Measurements from ENCODE around the gene GSTCD. TPM values are rescaled to one million over a fixed set of nuclear protein-coding genes. Genes with fewer than 3 reads are reported as not detected.

Gene GSTCD
- total RNA-seq, 2 donors from 2014 or later, result 24.7 to 30.6 TPM

- no peak overlapping the region for H3K4me3 ChIP-seq (ENCODE audit: low read length)
- Mint-ChIP-seq H3K36me3 (ENCODE audit: low read depth) (peaks cover 4% of the 10 kb centered on the region), H3K4me1 (no peaks in the 10 kb centered on the region), H3K9me3 (no peaks in the 10 kb centered on the region), H3K4me3 (no peak overlapping the region), H3K27me3 (ENCODE audit: insufficient read depth) (no peaks in the 10 kb centered on the region), H3K27ac (no peak overlapping the region)
- WGBS, 2 experiments (ENCODE audit: insufficient coverage in 1 of 2, insufficient read length in 1 of 2), result 88 to 100% methylated on average over 1 to 2 of the region's 3 CpGs
- H3K27ac ChIP-seq (ENCODE audit: low read depth, low read length), result no peak overlapping the region
- no peaks in the 10 kb centered on the region for H3K36me3 ChIP-seq (ENCODE audit: control insufficient read depth, insufficient read depth, low read length)
- H3K27me3 ChIP-seq (ENCODE audit: control insufficient read depth, insufficient read depth, low read length, poor library complexity, severe bottlenecking), result no peaks in the 10 kb centered on the region
- H3K9me3 ChIP-seq (ENCODE audit: control insufficient read depth, low read length), result no peaks in the 10 kb centered on the region
- no peaks in the 10 kb centered on the region for H3K4me1 ChIP-seq (ENCODE audit: control insufficient read depth, insufficient read depth, low read length)
- no peak for TF ChIP-seq CTCF (conservative IDR thresholded peaks at IDR 0.05)
- no peak overlapping the region for H3K9ac ChIP-seq (ENCODE audit: extremely low read depth, low read length, poor library complexity, severe bottlenecking)
- DNase-seq, result no peak
Measured at GRCh38 chr4:105786748-105787147, 78.2 kb downstream of the GSTCD start.

GRCh38 chr4:105797225-105797624 lies 88.6 kb downstream of the GSTCD start:
- H3K27ac ChIP-seq (ENCODE audit: low read depth, low read length), result no peak overlapping the region
- no peaks in the 10 kb centered on the region for H3K36me3 ChIP-seq (ENCODE audit: control insufficient read depth, insufficient read depth, low read length)
- no peaks in the 10 kb centered on the region for H3K4me1 Mint-ChIP-seq
- no peaks in the 10 kb centered on the region for H3K9me3 Mint-ChIP-seq
- no peaks in the 10 kb centered on the region for H3K9me3 ChIP-seq (ENCODE audit: control insufficient read depth, low read length)
- no peak overlapping the region for H3K4me3 Mint-ChIP-seq
- TF ChIP-seq CTCF (conservative IDR thresholded peaks at IDR 0.05), result no peak
- peaks cover 11% of the 10 kb centered on the region for H3K36me3 Mint-ChIP-seq (ENCODE audit: low read depth)
- 100% methylated on average over 1 of the region's 1 CpG; no CpG with 5 or more reads in 1 of the 2 experiments for WGBS, 2 experiments (ENCODE audit: insufficient coverage in 1 of 2, insufficient read length in 1 of 2)
- H3K4me1 ChIP-seq (ENCODE audit: control insufficient read depth, insufficient read depth, low read length), result no peaks in the 10 kb centered on the region
- no peak overlapping the region for H3K9ac ChIP-seq (ENCODE audit: extremely low read depth, low read length, poor library complexity, severe bottlenecking)
- H3K27ac Mint-ChIP-seq, result no peak overlapping the region
- no peak overlapping the region for H3K4me3 ChIP-seq (ENCODE audit: low read length)
- no peaks in the 10 kb centered on the region for H3K27me3 Mint-ChIP-seq (ENCODE audit: insufficient read depth)
- no peaks in the 10 kb centered on the region for H3K27me3 ChIP-seq (ENCODE audit: control insufficient read depth, insufficient read depth, low read length, poor library complexity, severe bottlenecking)
- DNase-seq, result no peak

- Histone ChIP-seq H3K4me1 (ENCODE audit: control insufficient read depth, insufficient read depth, low read length) (no peaks in the 10 kb centered on the region), H3K4me3 (ENCODE audit: low read length) (no peak overlapping the region), H3K27me3 (ENCODE audit: control insufficient read depth, insufficient read depth, low read length, poor library complexity, severe bottlenecking) (no peaks in the 10 kb centered on the region), H3K36me3 (ENCODE audit: control insufficient read depth, insufficient read depth, low read length) (no peaks in the 10 kb centered on the region), H3K9me3 (ENCODE audit: control insufficient read depth, low read length) (no peaks in the 10 kb centered on the region), H3K9ac (ENCODE audit: extremely low read depth, low read length, poor library complexity, severe bottlenecking) (no peak overlapping the region), H3K27ac (ENCODE audit: low read depth, low read length) (no peak overlapping the region)
- WGBS, 2 experiments (ENCODE audit: insufficient coverage in 1 of 2, insufficient read length in 1 of 2), result no CpG with 5 or more reads among the region's 1 CpG
- H3K4me1 Mint-ChIP-seq, result peaks cover 19% of the 10 kb centered on the region
- H3K4me3 Mint-ChIP-seq, result no peak overlapping the region
- H3K36me3 Mint-ChIP-seq (ENCODE audit: low read depth), result no peaks in the 10 kb centered on the region
- H3K27ac Mint-ChIP-seq, result no peak overlapping the region
- no peaks in the 10 kb centered on the region for H3K27me3 Mint-ChIP-seq (ENCODE audit: insufficient read depth)
- TF ChIP-seq CTCF (conservative IDR thresholded peaks at IDR 0.05), result no peak
- DNase-seq, result no peak
- H3K9me3 Mint-ChIP-seq, result no peaks in the 10 kb centered on the region
Measured at GRCh38 chr4:105805501-105806120, 97.0 kb downstream of the GSTCD start.
